Subcutaneous adipose tissue (tissue), 4 donors: ENCODE data around the gene EPAS1. TPM values are rescaled to one million over a fixed set of nuclear protein-coding genes. Genes with fewer than 3 reads are reported as not detected.

Experiments
- total RNA-seq, 4 donors: library from RNA; depleted of rRNA; stranded (reverse); fragments of >200 nt; gene quantifications; one replicate each; pipeline ENCODE4 v1.1.0, GENCODE V29; 2016
- TF ChIP-seq, protein P1 (sequence below): fragments of 450-650 bp; IDR thresholded peaks from one replicate; pipeline ENCODE4 v1.5.1; 2016; ENCODE audit warnings: low read depth, mild to moderate bottlenecking, control low read depth, antibody characterized with exemption, moderate library complexity

Gene EPAS1
- total RNA-seq, 4 donors from 2014 or later: 168 to 1,000 (median 337) TPM

DNA sequence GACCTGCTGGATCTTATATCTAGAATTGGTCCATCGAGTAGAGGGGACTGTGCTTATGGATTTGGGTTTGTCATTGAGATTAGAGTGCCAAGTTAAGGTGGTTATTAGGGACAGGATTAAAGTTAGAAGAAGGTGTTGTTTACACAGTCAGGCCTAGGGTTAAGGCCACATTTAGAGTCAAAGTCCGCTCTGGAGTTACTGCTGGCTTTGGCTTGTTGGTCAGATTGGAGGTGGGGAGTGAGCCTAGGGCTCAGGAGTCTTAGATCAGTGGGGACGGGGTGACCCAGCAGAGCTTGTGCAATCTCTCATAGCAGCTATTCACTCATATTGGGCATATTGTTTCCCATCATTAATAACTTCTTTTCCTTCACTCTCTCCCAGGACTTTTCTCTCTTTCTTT lies 13.5 kb upstream of the EPAS1 start:
- TF ChIP-seq, protein P1, sequence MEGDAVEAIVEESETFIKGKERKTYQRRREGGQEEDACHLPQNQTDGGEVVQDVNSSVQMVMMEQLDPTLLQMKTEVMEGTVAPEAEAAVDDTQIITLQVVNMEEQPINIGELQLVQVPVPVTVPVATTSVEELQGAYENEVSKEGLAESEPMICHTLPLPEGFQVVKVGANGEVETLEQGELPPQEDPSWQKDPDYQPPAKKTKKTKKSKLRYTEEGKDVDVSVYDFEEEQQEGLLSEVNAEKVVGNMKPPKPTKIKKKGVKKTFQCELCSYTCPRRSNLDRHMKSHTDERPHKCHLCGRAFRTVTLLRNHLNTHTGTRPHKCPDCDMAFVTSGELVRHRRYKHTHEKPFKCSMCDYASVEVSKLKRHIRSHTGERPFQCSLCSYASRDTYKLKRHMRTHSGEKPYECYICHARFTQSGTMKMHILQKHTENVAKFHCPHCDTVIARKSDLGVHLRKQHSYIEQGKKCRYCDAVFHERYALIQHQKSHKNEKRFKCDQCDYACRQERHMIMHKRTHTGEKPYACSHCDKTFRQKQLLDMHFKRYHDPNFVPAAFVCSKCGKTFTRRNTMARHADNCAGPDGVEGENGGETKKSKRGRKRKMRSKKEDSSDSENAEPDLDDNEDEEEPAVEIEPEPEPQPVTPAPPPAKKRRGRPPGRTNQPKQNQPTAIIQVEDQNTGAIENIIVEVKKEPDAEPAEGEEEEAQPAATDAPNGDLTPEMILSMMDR: no peak

DNA sequence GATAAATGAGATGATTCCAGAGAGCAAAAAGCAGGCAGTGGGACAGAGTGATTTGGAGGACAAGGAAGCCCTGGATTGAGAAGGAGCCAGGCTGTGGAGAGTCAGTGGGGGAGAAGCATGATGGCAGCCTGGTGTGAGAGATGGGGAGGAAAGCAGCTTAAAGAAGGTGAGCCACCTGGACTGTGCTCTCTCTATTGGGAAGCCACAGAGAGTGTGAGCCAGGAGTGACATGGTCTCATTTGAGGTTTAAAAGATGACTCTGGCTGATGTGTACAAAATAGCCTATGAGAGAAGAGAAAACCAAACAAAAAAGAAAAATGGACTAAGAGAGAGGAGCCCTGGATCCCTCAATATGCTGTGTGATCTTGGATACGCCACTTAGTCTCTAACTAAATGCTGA lies 12.9 kb upstream of the EPAS1 start:
- TF ChIP-seq, protein P1: no peak

GRCh38 chr2:46284796-46285195 lies 12.4 kb upstream of the EPAS1 start:
- TF ChIP-seq, protein P1: no peak

DNA sequence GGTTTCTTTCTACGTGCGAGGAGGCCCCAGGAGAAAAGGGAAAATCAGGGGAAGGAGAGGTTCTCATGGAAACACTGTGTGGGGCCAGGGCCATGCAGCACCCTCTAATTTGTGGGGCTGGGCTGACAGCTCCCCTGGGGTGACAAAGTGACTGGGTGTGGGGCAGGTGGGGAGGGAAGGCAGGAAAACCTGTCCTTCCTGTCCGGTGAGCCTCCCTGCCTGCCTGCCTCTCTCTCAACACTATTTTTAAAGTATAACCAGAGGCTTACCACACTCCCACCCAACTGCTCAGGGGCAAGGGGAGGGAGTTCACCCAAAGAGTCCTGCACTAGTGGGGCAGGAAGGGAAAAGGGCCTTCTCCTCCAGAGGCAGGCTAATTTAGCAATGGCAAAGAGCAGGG lies 10.5 kb upstream of the EPAS1 start:
- TF ChIP-seq, protein P1: no peak

DNA sequence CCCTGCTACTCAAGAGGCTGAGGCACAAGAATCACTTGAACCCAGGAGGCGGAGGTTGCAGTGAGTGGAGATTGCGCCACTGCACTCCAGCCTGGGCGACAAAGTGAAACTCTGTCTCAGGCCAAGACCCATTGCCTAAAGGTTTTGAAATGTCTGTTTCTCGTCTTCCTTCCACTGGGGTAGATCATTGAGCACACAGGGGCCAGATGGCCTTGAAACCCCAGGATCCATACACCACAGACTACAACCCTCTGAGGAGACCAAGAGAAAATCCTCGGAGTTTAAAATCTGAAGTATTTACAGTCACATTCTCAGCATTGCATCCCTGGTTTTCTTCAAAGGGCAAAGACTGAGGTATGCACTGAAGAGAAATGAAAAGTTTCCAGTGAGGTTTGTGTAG lies 7.1 kb upstream of the EPAS1 start:
- TF ChIP-seq, protein P1: no peak

DNA sequence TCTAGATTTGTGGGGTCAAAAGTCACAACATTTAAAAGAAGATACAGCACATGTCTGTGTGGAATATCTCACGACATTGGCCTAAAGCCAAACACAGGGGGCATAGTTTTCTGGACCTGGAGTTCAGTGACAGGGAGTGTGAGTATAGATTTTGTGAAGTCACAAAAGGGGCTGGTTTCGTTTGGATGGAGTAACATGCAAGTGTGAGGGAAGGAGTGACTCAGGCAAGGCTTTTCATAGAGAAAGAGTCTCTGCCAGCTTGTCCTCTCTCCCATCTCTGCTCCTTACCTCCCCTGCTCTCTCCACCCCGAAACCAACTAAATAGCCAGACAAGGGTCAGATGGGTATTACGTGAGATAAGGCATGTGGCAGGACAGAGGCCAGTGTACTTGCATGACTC lies 3.7 kb upstream of the EPAS1 start:
- TF ChIP-seq, protein P1: no peak

- TF ChIP-seq, protein P1: no peak
These were observed 2.9 kb upstream of the EPAS1 start for GRCh38 chr2:46294176-46294836.
